ENCODE measurements around the gene CPOX.

Gene CPOX

DNA sequence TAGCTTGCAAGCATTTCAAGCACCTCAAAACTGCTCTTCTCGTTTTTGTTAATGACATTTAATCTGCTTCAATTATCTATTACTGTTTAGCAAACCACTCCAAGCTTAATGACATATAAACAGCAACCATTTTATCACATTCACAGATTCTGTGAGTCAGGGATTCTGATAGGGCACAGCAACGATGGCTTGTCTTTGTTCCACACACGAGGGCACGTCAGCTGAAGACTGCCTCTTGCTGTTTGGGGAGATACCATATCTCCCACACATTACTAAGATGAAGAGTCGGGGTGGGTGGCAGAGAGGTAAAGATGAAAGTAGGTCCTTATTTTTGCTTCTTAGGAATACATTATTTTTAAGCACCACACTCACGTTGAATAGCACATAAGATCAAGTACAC is 19.3 kb downstream of the CPOX start:
- no peak for TF ChIP-seq CTCF (conservative IDR thresholded peaks at IDR 0.05; ENCODE audit: control insufficient read depth, insufficient read depth, low read depth, low read length)

GRCh38 chr3:98573181-98573728 is 20.2 kb downstream of the CPOX start:
- peak; percentile 56 for TF ChIP-seq CTCF (conservative IDR thresholded peaks at IDR 0.05; ENCODE audit: control insufficient read depth, insufficient read depth, low read depth, low read length)
- DNase-seq (ENCODE audit: low read depth): peak; percentile 49
- no peak overlapping the region for H3K4me3 ChIP-seq (ENCODE audit: control insufficient read depth, low read depth, low read length)

More for the DNA sequence above, 19.3 kb downstream of the CPOX start:
- H3K4me3 ChIP-seq (ENCODE audit: control insufficient read depth, low read depth, low read length): no peak overlapping the region
- DNase-seq (ENCODE audit: low read depth): no peak

DNA sequence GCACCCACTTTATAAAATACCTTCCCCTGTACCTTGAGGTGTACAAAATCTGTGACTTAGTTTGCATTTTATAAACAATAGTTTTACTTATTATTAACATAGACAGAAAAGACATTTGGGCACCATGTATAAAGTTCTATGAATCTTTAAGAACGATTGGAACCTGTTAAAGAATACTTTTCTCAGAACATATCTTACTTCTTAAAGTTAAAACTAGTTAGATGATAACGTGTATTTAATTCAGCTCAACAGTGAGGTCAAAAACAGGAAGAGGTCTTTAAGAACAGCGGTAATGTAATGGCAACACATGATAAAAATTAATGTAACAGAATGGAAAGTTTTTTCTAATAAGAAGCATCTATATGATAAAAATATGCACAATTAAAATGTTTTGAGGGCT is 25.0 kb downstream of the CPOX start:
- no peak overlapping the region for H3K4me3 ChIP-seq (ENCODE audit: control insufficient read depth, low read depth, low read length)
- TF ChIP-seq CTCF (conservative IDR thresholded peaks at IDR 0.05; ENCODE audit: control insufficient read depth, insufficient read depth, low read depth, low read length): no peak
- DNase-seq (ENCODE audit: low read depth): no peak

DNA sequence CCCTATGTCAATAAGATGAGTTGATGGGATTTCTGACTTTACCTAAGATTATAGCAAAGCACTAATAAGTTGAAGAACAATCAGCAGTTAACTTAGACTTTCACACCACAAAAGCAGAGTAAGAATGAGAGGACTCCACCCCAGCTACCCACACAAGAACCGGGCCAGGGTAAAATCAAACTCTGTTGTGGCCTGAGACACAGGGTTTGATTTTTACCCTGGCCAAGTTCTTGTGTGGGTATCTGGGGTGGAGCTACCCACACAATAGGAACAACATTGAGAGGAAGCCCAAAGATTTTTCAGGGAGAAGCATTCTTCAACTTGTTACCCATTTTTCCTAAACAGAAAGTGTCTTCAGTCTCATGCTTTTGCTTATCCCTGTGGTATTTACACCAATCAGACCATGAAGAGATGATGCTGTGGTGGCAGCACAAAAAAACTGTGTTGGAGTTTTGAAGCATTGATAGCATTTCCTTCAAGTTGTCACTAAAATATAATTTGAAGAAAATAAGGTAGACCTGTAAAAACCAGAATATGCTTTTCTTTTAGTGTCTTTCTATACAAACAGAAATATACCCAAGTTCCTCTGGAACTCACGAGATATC is 25.6 kb downstream of the CPOX start:
- TF ChIP-seq CTCF (conservative IDR thresholded peaks at IDR 0.05; ENCODE audit: control insufficient read depth, insufficient read depth, low read depth, low read length): no peak
- no peak for DNase-seq (ENCODE audit: low read depth)
- H3K4me3 ChIP-seq (ENCODE audit: control insufficient read depth, low read depth, low read length): no peak overlapping the region

GRCh38 chr3:98565843-98566242 is 27.6 kb downstream of the CPOX start:
- TF ChIP-seq CTCF (conservative IDR thresholded peaks at IDR 0.05; ENCODE audit: control insufficient read depth, insufficient read depth, low read depth, low read length): no peak
- no peak for DNase-seq (ENCODE audit: low read depth)

DNA sequence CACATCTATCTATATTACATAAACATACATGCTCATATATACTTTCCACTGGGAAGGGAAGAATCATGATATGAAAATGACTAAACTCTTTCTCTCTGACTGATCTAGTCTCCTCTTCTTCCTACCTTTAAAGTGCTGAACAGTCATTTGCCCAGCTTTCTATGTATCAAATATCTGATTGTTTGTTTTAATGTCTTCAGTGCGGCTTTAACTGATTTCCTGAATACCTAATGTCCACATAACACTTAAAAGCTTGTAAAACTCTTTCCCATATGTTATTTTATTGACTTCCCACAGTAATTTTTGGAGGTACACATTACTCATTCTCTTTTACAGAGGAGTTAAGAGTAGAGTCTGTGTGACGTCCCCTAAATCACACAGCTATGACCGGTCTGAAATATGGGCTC is 28.2 kb downstream of the CPOX start:
- no peak for DNase-seq (ENCODE audit: low read depth)
- TF ChIP-seq CTCF (conservative IDR thresholded peaks at IDR 0.05; ENCODE audit: control insufficient read depth, insufficient read depth, low read depth, low read length): no peak
- H3K4me3 ChIP-seq (ENCODE audit: control insufficient read depth, low read depth, low read length): no peak overlapping the region

More at GRCh38 chr3:98565843-98566242, 27.6 kb downstream of the CPOX start:
- H3K4me3 ChIP-seq (ENCODE audit: control insufficient read depth, low read depth, low read length): no peak overlapping the region
